ENCODE results near the gene SAMD13. TPM values are rescaled to one million over a fixed set of nuclear protein-coding genes. Genes with fewer than 3 reads are reported as not detected.

SAMD13 gene
- total RNA-seq, 1 experiment from 2014 or later: 0.61 TPM

DNA sequence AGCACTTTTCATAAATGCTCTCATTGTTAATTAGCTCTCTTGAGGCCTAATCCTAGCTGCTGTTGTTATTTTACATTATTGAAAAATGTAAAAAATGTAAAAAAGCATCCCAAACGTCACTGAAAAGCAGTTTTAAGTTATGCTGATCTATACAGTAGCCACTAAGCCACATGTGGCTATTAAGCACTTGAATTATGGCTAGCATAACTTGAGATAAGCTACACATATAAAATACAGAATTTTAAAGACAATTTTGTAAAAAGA lies 78.3 kb downstream of the SAMD13 start:
- no peaks in the 10 kb centered on the region for H3K36me3 Mint-ChIP-seq (ENCODE audit: insufficient read depth in 1 of 3, low read depth in 3 of 3)
- no peaks in the 10 kb centered on the region for H3K4me1 ChIP-seq (ENCODE audit: insufficient read depth, low read length)
- no peak overlapping the region for H2BK5ac ChIP-seq (ENCODE audit: insufficient read length, low read length)

More for the DNA sequence above, 78.3 kb downstream of the SAMD13 start:
- Mint-ChIP-seq H3K4me3 (no peak overlapping the region), H3K27ac (no peak overlapping the region), H3K9me3 (no peaks in the 10 kb centered on the region), H3K27me3 (ENCODE audit: low read depth) (no peaks in the 10 kb centered on the region; the same call in 1 of the 2 replicates), H3K4me1 (peaks cover 4 to 6% of the 10 kb centered on the region in 2 experiments; a peak in 3 of 4 replicates)
- Histone ChIP-seq H3K18ac (ENCODE audit: insufficient read length, low read depth, low read length) (no peak overlapping the region), H4K8ac (replicated peaks; ENCODE audit: insufficient read length, low read depth, low read length) (no peak overlapping the region), H4K20me1 (ENCODE audit: control insufficient read depth, insufficient read depth, insufficient read length) (no peaks in the 10 kb centered on the region), H3K4me2 (ENCODE audit: insufficient read depth, insufficient read length, low read length) (no peak overlapping the region), H2BK20ac (ENCODE audit: low read depth, low read length, poor library complexity, severe bottlenecking) (no peak overlapping the region), H3K23ac (ENCODE audit: insufficient read length, low read depth, low read length) (no peak overlapping the region), H3K14ac (ENCODE audit: insufficient read depth, low read length) (no peak overlapping the region), H3K23me2 (ENCODE audit: insufficient read length, low read depth, low read length, poor library complexity, severe bottlenecking) (no peaks in the 10 kb centered on the region), H3K56ac (ENCODE audit: insufficient read length, low read depth, low read length) (no peak overlapping the region), H3K27ac (ENCODE audit: insufficient read length, low read depth, low read length) (no peak overlapping the region), H3K4ac (ENCODE audit: low read depth, low read length) (no peak overlapping the region), H4K91ac (ENCODE audit: insufficient read length, low read depth, low read length) (no peak overlapping the region), H2AK5ac (ENCODE audit: insufficient read length, low read length) (no peak overlapping the region), H2BK120ac (ENCODE audit: low read depth, low read length, poor library complexity, severe bottlenecking) (no peak overlapping the region), H3K9me3 (ENCODE audit: control insufficient read depth, low read depth, low read length) (no peaks in the 10 kb centered on the region), H2BK12ac (ENCODE audit: insufficient read length, low read depth, low read length) (no peak overlapping the region), H2BK15ac (ENCODE audit: low read depth, low read length) (no peak overlapping the region), H3K9ac (ENCODE audit: extremely low read depth, insufficient read length, low read length) (no peak overlapping the region), H3T11ph (ENCODE audit: low read length) (no peak overlapping the region), H3K27me3 (ENCODE audit: insufficient read depth, low read length) (no peaks in the 10 kb centered on the region; the same call in 1 of the 2 replicates), H2AFZ (ENCODE audit: low read length) (no peak overlapping the region), H3K79me2 (ENCODE audit: insufficient read depth, low read length) (no peaks in the 10 kb centered on the region), H4K5ac (ENCODE audit: insufficient read length, low read depth, low read length) (no peak overlapping the region), H3K79me1 (ENCODE audit: insufficient read depth, low read depth, low read length, poor library complexity, severe bottlenecking) (no peaks in the 10 kb centered on the region)
- WGBS (ENCODE audit: extremely low coverage, insufficient read length, low lambda C conversion rate): no CpG with 5 or more reads among the region's 1 CpG
- TF ChIP-seq, protein P1, sequence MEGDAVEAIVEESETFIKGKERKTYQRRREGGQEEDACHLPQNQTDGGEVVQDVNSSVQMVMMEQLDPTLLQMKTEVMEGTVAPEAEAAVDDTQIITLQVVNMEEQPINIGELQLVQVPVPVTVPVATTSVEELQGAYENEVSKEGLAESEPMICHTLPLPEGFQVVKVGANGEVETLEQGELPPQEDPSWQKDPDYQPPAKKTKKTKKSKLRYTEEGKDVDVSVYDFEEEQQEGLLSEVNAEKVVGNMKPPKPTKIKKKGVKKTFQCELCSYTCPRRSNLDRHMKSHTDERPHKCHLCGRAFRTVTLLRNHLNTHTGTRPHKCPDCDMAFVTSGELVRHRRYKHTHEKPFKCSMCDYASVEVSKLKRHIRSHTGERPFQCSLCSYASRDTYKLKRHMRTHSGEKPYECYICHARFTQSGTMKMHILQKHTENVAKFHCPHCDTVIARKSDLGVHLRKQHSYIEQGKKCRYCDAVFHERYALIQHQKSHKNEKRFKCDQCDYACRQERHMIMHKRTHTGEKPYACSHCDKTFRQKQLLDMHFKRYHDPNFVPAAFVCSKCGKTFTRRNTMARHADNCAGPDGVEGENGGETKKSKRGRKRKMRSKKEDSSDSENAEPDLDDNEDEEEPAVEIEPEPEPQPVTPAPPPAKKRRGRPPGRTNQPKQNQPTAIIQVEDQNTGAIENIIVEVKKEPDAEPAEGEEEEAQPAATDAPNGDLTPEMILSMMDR (conservative IDR thresholded peaks at IDR 0.05): no peak
- no peak for DNase-seq
